ENCODE results near the gene ABCA3.

Gene ABCA3

DNA sequence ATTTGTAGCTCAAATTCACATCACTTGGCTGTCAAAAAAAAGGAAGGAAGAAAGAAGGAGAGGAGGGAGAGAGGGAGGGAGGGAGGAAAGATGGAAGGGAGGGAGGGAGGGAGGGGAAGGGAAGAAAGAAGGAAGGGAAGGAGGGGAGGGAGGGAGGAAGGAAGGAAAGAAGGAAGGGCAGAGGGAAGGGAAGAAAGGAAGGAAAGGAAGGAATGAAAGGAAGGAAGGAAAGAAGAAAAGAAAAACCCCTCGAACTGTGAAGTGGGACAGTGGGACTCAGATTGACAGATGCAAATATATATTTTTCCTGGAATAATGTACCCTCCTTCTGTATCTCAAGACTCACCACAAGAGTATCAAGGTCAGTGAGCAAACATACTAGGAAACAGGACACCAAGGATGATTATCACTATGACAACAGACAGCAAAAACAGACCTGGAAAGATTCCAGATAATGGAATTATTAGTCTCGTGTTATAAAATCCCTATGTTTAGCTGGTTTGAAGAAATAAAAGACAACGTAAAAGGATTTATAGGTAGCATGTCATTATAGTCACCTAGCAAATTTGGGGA lies 24.2 kb upstream of the ABCA3 start:
- TF ChIP-seq, protein P1, sequence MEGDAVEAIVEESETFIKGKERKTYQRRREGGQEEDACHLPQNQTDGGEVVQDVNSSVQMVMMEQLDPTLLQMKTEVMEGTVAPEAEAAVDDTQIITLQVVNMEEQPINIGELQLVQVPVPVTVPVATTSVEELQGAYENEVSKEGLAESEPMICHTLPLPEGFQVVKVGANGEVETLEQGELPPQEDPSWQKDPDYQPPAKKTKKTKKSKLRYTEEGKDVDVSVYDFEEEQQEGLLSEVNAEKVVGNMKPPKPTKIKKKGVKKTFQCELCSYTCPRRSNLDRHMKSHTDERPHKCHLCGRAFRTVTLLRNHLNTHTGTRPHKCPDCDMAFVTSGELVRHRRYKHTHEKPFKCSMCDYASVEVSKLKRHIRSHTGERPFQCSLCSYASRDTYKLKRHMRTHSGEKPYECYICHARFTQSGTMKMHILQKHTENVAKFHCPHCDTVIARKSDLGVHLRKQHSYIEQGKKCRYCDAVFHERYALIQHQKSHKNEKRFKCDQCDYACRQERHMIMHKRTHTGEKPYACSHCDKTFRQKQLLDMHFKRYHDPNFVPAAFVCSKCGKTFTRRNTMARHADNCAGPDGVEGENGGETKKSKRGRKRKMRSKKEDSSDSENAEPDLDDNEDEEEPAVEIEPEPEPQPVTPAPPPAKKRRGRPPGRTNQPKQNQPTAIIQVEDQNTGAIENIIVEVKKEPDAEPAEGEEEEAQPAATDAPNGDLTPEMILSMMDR (IDR thresholded peaks at IDR 0.05) = no peak

DNA sequence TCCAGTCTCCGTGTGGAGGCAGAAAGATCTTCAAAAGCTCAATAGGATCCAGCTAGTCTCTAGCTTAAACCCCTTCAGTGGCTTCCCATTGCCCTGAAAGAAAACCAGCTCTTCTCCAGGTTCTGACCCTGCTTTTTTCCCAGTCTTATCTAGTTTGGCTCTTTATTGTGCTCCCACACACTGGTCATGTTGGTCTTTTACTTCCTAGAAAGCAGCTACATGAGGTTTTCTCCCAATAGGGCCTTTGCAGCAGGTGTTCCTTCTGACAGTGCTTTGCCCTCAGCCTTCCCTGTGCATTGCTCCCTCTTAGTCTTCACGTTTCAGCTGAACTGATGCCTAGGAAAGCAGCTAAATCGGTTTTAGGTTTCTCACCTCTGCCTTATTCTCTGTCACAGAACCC lies 21.7 kb upstream of the ABCA3 start:
- TF ChIP-seq, protein P1 (IDR thresholded peaks at IDR 0.05) = no peak

DNA sequence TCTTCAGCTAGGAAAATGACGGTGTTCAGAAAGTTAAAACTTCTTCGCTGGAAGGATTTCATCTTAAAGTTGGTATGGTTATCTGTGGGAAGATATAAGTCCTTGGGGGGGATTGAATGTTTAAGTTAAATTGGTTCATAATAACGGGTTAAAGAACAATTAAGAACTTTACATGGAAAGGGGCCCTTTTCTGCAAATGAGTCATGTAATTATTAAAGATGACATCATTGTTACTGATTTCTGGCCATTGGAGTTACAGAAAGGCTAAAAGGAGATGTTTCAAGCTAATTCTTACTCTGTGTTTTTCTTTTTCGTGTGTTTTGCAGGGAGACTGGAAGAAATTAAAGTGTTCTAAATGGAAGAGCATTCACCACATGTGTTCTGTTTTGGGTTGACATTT lies 20.6 kb upstream of the ABCA3 start:
- TF ChIP-seq, protein P1 (IDR thresholded peaks at IDR 0.05) = no peak

DNA sequence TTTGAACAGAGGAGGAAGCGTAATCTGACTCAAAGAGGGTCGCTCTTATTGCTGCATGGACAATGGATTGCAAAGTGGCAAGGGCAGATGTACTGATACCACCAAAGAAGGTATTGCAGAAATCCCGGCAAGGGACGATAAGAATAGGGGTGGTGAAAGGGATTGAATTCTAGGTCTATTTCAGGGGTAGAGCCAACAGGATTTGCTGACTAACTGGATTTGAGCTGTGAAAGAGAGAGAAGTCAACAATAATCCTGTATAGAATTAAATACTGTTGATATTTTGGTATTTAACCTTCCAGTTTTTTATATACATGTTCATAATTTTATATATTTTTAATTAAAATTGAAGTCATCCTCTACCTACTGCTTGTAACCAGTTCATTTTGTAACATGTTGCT lies 19.4 kb upstream of the ABCA3 start:
- TF ChIP-seq, protein P1 (IDR thresholded peaks at IDR 0.05) = no peak

DNA sequence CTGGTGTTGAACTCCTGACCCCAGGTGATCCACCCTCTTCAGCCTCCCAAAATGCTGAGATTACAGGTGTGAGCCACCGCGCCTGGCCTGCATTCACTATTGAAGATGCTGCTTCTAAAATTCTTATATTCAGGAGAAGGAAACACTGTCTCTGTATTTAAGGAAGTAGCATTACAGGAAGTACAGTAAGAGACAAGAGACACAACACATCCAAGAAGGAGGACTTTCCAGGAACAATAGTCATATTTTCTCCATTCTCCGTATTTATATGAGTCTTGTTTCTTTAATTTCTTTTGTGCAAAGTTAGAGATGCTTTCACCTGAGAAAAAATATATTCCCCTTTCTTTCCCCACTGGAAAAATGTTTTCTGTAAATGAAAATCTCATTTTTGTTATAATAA lies 18.3 kb upstream of the ABCA3 start:
- TF ChIP-seq, protein P1 (IDR thresholded peaks at IDR 0.05) = no peak

DNA sequence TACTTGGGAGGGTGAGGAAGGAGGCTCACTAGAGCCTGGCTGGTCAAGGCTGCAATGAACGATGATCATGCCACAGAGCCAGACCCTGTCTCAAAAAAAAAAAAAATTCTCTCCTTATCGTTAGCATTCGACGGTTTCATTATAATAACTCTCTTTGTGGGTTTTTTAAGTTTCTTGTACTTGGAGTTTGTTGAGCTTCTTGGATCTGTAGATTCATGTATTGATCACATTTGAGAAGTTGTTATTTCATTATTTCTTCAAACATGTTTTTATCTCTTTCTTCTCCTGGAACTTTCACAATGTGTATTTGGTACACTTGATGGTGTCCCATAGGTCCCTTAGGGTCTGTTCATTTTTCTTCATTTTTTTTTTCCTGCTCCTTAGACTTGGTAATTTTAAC lies 16.8 kb upstream of the ABCA3 start:
- TF ChIP-seq, protein P1 (IDR thresholded peaks at IDR 0.05) = no peak

DNA sequence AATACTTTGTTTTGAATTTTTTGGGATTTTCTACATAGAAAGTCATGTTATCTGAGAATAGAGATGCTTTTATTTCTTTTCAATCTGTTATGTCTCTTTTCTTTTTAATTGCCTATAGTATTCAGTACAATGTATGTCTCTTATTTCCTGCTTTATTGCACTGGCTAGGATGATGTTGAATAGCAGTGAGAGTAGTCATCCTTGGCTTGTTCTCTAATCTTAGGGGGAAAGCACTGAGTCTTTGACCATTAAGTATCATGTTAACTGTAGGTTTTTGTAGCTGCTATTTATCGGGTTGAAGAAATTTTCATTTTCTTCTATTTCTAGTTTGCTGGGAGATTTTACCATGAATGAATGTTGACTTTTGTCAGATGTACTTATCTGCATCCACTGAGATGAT lies 10.0 kb upstream of the ABCA3 start:
- TF ChIP-seq, protein P1 (IDR thresholded peaks at IDR 0.05) = no peak

DNA sequence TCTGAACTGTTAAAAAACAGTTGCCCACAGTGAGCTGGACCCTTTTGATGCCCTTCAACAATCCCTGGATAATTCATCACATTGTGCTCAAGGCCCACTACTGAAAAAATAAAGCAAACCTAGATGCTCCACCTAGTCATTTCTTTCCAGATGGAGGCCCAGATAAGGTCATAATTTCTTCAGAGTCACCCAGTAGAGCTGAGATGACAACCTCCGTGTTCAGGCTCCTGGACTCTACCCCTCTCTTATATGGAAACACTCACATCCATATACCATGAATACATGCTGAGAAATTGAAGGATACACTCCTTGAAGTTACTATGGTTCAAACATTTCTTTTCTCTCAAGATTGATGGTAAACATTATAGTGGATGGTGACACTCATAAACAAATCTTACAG lies 2.7 kb upstream of the ABCA3 start:
- TF ChIP-seq, protein P1 (IDR thresholded peaks at IDR 0.05) = no peak
